Stimulated activated CD4-positive, alpha-beta T cell treated with anti-CD3 and anti-CD28 coated beads, Interleukin-4, amount 100 ng/mL, for 48 hours (primary cell): ENCODE measurements around the gene IAH1.
A peak's percentile ranks its signal among the peaks of the same experiment; 100 is the strongest.
"Not testable (repeated sequence)": the region's sequence is repeated elsewhere in the genome, so short reads cannot be mapped to it uniquely, and the experiment has no call there.

Experiments
- DNase-seq, 2 donors: peaks; one replicate each; pipeline ENCODE4 v3.0.0-alpha.2; 2020; ENCODE audit warnings: low read depth in 2 of 2

IAH1 gene

DNA sequence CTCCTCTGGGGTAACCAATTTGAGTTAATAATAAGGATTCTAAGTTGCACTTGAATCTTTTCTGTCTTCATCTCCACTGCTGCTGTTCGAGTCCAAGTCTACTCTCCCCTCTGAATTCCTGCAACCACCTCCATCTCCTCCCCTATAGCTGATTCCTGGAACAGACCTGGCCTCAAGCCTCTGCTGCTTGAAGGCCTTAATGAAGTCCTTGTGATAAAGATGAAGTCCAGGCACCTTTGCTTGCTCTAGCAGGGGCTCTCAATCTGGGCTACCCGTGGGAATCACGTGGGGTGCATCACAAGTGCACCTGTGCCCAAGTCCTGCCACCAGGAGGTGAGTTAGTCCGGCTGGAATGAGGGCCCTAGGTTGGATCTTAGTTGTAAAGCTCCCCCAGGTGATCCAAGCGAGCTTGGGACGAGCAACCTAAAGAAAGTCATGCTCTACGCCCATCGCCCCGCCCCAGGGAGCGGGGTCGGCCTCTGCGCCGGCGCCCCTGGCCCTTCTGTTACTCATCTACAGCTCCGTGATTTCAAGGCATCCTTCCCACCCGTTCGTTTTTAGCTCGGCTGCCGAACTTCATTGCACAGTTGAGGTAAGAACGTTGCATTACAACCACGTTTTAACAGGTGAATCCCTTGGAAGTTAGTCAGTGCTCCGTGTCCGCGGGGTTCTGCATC lies 905 bp upstream of the IAH1 start:
- no peak for DNase-seq

- peak; percentile 51 to 57 for DNase-seq
Measured at GRCh38 chr2:9473985-9474360, 378 bp upstream of the IAH1 start.

DNA sequence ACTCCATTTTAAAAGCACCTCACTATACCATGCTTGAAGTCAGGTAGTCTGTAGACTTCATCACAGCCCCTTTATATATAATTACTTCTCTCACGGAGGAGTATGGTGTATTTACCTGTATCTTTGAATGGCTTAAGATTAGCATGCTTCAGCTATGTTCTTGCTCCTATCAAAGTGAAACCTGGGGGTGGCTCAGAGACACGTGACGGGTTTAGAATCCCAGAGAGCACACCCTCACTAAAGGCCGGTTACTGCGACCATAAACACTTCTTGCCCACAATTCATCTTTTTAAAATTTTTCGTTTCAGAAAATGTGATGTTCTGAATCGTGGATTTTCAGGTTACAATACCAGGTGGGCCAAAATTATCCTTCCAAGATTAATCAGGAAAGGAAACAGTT lies 3.6 kb downstream of the IAH1 start:
- DNase-seq = no peak

DNA sequence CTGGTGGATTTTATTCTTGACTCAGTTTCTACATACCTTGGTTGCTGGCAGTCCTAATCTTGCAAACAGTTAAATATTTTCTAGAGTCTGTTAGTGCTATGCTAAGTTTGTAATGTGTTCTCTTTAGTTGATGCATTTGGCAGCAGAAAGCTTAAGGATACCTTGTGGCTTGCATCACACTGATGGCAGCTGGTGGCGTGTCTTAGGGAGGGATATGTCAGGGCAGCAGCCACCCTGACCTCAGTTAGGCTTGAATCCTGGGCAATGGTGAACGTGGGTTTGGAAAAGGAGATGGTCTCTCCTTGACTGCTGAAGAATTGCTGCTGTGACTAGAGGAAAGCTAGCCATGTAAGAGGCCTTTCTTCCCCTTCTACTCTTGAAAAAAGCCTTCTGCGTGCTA lies 4.2 kb downstream of the IAH1 start:
- no peak for DNase-seq

GRCh38 chr2:9480157-9480556 lies 5.8 kb downstream of the IAH1 start:
- DNase-seq = no peak

- DNase-seq = no peak
Measured at GRCh38 chr2:9483107-9483506, 8.8 kb downstream of the IAH1 start.

DNA sequence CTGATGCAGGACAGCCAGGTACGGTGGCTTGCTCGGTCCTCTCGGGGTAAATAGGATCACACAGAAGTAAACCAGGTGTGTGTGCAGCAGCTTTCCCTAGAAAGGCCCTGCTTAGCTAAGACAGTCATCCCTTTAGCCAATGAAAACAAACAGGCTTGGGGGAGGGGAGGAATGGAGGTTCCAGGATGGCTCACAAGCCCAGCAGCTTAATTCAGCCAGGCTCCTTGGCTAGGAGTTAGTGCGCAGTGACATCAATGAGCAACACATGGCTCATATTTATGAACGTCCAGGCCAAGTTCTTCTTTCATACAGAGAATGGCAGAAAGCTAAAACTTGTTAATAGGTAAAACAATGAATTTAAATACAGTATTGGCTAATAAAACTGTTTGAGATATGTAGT lies 10.2 kb downstream of the IAH1 start:
- DNase-seq = no peak

DNA sequence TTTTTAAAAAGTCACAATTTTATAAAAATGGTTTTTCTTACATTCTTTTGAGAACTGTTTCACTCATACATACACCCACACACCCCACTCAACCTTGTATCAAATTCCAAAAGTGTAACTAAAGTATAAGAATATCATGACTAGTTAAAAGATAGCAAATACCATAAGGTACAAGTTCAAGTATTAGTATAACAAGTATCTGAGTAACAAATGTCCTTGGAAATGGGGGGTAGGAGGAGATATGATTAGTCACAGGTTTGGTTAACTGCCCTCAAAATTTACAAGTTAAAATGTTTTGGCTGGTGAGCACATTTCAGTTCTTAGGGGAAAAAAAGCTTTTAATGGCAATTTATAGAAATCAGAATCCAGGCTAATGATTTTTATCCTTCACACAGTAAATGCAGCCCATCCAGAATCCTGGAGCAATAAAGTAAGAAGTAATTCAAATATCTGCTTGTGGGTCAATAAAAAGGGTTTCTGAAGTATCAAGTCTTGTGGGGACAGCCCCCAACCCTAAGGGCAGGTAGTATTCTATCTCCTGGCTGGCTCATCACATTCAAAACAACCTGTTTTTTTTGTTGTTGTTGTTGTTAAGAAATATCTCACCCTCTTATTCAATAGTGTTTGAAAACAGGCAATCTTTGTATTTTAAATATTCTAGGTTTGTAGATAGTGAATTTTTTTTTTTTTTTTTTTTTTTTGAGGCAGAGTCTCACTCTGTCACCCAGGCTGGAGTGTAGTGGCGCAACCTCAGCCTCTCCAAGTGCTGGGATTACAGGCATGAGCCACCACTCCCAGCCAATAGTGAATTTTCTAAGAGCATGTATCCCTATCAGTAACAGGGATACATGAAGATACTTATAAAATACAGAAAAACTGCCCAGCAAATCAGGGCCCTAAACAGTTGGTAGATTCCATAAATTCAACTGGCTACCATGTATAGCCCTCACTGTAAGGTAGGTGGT lies 14.5 kb downstream of the IAH1 start:
- DNase-seq = no peak

DNA sequence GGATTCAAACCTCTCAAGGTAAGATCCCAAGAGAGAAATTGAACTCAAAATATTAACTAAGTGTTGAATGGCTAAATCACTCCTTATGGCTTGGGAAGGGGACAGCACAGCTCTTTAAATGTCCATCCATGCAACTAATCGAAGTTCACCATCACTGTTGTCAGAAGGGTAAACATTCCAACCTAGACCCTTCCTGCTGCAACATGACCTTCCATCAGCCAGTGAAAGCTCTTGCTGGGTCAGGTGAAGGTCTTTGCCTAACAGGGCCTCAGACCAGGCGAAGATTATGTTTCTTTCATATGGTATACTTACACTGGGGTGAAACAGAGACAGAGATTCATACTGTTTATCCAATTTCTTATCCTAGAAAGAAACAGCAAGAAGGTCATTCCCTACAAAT lies 16.4 kb downstream of the IAH1 start:
- DNase-seq = no peak

- DNase-seq = no peak
Measured at GRCh38 chr2:9492927-9493326, 18.6 kb downstream of the IAH1 start.

- DNase-seq = no peak
Measured at GRCh38 chr2:9493478-9493877, 19.1 kb downstream of the IAH1 start.

DNA sequence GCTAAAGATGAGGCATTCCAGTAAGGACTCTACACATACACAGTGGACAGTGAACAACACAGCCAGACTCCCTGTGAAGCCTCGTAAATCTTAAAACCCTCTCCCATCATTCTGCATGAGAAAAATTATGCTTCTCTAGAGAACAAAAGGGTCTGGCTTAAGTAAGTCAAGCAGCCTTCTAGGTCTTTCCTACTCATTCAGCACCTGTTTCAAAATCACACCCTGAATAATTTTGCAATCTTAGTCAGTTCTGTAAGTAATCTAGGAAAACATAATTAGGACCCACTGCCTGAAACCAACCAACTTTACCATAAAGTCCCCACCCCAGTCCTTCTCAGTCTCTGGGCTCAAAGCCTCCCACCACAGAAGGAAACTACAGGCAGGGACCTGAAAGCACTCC lies 19.7 kb downstream of the IAH1 start:
- DNase-seq = no peak

DNA sequence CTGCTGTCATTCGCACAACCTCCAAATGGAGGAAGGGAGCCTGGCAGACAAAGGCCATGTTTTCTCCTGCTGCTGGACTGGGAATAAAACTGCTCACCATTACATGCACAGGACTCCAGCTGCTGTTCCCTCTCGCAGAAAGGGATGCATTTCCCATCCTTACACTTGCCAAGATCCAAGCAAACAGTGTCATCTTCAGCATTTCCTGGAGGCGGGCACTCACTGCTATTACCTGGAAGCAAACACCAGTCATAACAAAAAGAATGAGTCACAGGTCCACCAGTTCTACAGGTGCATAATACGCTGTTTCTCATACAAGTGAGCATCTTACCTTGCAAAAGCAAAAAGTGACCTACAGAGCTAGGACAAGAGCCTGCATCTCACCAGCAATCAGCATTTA lies 22.7 kb downstream of the IAH1 start:
- DNase-seq = no peak

- no peak for DNase-seq
Measured at GRCh38 chr2:9498210-9498609, 23.9 kb downstream of the IAH1 start.

DNA sequence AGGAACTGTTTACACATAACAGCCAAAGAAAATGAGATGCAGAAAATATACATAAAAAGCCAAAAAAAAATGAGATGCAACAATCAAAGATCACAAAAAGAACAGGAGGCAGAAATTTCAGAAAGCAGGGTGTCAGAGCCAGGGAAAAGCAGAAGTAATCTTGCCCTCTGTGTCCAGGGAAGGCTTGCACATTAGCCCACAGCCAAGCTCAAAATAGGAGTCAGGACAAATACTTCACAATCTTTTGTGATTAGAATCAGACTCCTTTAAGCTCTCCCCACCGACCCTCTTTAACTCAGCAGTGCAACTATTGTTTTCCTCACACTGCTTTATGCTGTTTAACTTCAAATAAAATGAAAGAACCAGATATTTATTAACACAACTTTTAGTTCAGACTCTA lies 34.6 kb downstream of the IAH1 start:
- DNase-seq = no peak

- not testable (repeated sequence) for DNase-seq
Measured at GRCh38 chr2:9513946-9514345, 39.6 kb downstream of the IAH1 start.

GRCh38 chr2:9517118-9517782 lies 42.9 kb downstream of the IAH1 start:
- no peak for DNase-seq

DNA sequence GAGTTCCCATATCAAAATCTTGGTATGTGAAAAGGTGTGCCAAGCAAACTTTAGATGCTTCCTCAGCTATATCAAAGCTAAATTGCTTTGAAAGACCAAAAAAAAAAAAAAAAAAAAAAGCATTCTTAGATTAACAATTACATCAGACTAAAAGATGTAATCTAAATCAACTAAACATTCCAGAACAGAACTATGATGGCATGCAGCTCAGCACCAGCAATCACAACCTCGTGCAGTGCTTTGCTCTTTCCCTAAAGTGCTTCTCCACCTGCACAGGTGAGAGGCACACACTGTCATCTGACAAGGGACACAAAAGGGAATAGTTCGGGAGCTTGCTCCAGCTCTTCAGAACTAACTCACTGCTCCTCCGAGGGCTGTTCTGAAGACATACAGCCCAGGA lies 43.8 kb downstream of the IAH1 start:
- no peak for DNase-seq

DNA sequence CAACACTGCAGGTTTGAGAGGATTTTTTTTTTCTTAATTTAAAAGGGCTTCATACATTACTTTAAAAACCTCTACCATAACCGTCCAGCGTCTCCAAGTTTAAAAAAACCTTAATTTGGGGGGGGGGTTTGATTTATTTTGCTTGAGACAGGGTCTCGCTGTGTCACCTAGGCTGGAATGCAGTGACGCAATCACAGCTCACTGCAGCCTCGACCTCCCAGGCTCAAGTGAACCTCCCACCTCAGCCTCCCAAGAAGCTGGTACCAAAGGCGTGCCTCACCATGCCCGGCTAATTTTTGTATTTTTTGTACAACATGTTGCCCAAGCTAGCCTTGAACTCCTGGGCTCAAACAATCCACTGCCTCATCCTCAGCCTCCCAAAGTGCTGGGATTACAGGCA lies 44.4 kb downstream of the IAH1 start:
- DNase-seq = no peak

- no peak for DNase-seq
Measured at GRCh38 chr2:9519250-9519649, 44.9 kb downstream of the IAH1 start.

DNA sequence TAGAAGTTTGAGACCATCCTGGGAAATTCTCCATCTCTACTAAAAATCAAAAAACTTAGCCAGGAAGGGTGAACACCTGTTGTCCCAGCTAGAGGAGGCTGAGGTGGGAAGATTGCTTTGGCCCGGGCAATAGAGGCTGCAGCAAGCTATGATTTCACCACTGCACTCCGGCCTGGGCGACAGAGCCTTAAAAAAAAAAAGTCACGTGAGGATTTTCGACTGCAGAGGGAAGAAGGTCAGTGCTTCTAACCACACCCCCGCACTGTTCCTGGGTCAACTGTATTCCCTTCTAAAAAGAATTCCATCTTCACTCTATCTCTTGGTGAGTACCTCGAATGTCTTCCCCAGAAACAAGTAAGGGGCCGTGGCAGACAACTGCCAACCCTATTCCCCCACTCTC lies 49.9 kb downstream of the IAH1 start:
- no peak for DNase-seq

- DNase-seq = no peak
Measured at GRCh38 chr2:9525266-9525665, 50.9 kb downstream of the IAH1 start.
